ENCODE results near the gene NUDT8.

- TF ChIP-seq CTCF (IDR thresholded peaks at IDR 0.05; ENCODE audit: low read length) (no peak), EZH2 (IDR thresholded peaks at IDR 0.05; ENCODE audit: borderline replicate concordance, low read length) (no peak)
Observed at GRCh38 chr11:67667490-67668191, 37.9 kb upstream of the NUDT8 start.
